Mononuclear cell (primary cell): Measurements from ENCODE around the gene CMTM5. TPM values are rescaled to one million over a fixed set of nuclear protein-coding genes. Genes with fewer than 3 reads are reported as not detected.

Source experiments
- H3K27me3 ChIP-seq: 2 replicates; pipeline ENCODE4 v1.6.0; 2011; ENCODE audit warnings: low read length, control low read depth; ENCODE audit not compliant: insufficient read depth
- H3K4me1 ChIP-seq: 2 replicates; pipeline ENCODE4 v1.5.1; 2011; ENCODE audit warnings: mild to moderate bottlenecking, low read length, control low read depth; ENCODE audit not compliant: insufficient read depth
- H3K4me3 ChIP-seq: 2 replicates; pipeline ENCODE4 v1.5.1; 2011; ENCODE audit warnings: mild to moderate bottlenecking, low read length, moderate library complexity
- H3K9me3 ChIP-seq: 2 replicates; pipeline ENCODE4 v1.5.1; 2011; ENCODE audit warnings: low read depth, mild to moderate bottlenecking, control low read depth, low read length
- total RNA-seq: library from RNA; depleted of rRNA; stranded (reverse); fragments of >200 nt; gene quantifications from one replicate; pipeline ENCODE4 v1.2.3, GENCODE V29; 2012

CMTM5 gene
- 22.0 TPM for total RNA-seq

DNA sequence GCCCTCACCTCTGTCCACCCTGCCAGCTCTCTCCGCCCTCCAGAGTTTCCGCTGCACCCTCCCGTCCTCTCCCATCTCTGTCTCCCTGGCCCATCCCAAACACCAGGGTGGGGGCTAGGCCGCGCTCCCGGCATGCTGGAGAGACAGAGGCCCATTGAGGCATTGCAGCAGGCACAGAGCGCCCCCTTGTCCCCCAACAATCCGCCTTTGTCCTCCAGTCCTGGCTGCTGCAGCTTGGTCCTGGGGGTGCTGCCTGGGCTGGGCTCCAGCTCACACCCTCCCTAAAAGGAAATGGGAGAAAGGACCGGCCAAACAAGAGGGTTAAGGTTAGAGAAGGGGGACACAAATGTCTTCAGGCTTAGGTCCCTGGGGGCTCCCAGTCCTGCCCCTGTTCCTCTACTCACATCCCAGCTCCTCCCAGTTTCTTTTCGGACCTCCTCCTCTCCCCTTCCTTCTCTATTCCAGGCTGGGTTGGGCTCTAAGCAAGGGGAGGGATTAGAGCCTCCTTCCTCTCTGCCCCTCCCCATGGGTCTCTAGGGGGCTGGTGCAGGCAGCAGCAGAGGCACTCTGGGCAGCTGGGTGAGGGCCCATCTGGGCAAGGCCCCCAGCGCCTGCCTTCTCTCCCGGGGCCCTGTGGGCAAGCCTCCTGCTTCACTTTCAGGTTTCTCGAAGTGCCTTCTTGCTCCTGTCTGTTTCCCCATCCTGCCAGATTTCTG, at the start of gene CMTM5:
Gene CMTM5 (plus strand): TSS at position 565 of the 716 bp plus-strand sequence. CDS start 206 bp downstream, outside the sequence.
- no peaks in the 10 kb centered on the region for H3K27me3 ChIP-seq
- H3K4me3 ChIP-seq, result no peak within 1 kb of the TSS
- no peaks in the 10 kb centered on the region for H3K4me1 ChIP-seq
- no peaks in the 10 kb centered on the region for H3K9me3 ChIP-seq

- Histone ChIP-seq H3K4me1 (peaks cover 10% of the 10 kb centered on the region), H3K4me3 (no peak overlapping the region), H3K9me3 (no peaks in the 10 kb centered on the region), H3K27me3 (no peaks in the 10 kb centered on the region)
These were observed 48.7 kb upstream of the CMTM5 start for GRCh38 chr14:23327947-23328744.

DNA sequence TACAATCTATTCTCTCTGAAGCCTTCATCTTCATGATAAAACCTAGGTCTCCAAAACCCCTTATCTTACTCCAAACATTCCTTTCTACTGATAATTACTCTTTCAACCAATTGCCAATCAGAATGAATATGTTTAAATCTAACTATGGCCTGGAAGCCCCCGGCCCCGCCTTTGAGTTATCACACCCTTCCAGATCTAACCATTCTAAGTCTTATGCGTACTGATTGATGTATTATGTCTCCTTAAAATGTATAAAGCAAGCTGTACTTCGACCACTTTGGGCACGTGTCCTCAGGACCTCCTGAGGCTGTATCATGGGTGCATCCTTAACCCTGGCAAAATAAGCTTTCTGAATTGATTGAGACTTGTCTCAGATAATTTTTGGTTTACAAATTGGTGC, 41.2 kb upstream of the CMTM5 start:
- no peak overlapping the region for H3K4me3 ChIP-seq
- peaks cover 10% of the 10 kb centered on the region for H3K9me3 ChIP-seq
- H3K27me3 ChIP-seq, result peaks cover 7% of the 10 kb centered on the region
- no peaks in the 10 kb centered on the region for H3K4me1 ChIP-seq

- Histone ChIP-seq H3K9me3 (peaks cover 10% of the 10 kb centered on the region), H3K4me1 (no peaks in the 10 kb centered on the region), H3K27me3 (peaks cover 11% of the 10 kb centered on the region), H3K4me3 (no peak overlapping the region)
These were observed 37.2 kb upstream of the CMTM5 start for GRCh38 chr14:23339506-23340268.

DNA sequence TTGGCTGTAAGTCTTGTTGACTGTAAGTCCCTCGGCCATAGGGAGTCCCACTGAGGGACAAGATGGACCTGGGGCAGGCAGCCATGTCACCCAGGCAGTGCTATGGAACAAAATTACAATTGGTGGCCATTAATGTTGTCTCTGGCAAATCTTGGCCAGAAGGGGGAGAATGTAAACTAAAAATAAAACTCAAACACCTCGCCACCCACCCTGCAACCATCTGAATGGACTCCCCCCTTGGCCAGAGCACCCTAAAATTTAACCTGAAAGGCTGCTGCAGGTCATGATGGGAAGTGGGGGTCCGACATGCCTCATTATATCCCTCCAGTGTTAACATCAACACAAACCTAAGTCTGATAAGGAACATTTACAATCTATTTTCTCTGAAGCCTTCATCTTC, 32.4 kb upstream of the CMTM5 start:
- Histone ChIP-seq H3K4me3 (no peak overlapping the region), H3K27me3 (peaks cover 6% of the 10 kb centered on the region), H3K4me1 (no peaks in the 10 kb centered on the region), H3K9me3 (peaks cover 6% of the 10 kb centered on the region)

DNA sequence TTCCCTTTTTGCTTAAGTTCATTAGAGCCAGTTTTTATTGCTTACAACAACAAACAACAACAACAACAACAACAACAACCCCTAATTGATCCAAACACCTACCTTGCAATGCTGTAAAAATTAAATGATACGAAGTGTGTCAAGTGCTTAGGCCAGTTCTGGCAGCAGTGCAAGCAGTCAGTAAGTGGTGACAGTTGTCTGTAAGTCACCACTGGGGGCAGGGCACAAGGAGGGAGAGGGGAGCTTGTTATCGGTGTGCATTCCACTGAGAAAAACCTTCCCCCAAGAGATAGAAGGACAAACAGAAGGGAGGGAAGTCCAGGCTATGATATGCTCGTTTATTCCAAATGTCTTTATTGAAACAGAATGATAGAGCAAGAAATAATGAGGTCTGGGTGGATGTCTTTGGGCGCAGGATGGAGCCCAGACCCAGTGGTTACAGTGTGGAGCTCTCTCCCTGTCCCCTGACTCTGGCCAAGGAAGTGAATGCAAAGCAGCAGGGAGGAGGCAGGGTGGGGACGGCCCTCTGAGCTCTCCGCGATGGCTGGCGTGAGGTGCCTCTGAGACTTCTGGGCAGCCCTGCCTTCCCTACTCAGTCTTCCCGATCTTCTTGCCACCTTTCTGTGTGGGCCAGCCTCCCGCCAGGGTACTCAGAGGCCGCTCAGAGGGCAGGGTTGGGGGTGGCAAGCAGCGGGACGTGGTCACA, 30.7 kb upstream of the CMTM5 start:
- H3K4me3 ChIP-seq, result no peak overlapping the region
- no peaks in the 10 kb centered on the region for H3K4me1 ChIP-seq
- H3K27me3 ChIP-seq, result peaks cover 13% of the 10 kb centered on the region
- H3K9me3 ChIP-seq, result no peaks in the 10 kb centered on the region

DNA sequence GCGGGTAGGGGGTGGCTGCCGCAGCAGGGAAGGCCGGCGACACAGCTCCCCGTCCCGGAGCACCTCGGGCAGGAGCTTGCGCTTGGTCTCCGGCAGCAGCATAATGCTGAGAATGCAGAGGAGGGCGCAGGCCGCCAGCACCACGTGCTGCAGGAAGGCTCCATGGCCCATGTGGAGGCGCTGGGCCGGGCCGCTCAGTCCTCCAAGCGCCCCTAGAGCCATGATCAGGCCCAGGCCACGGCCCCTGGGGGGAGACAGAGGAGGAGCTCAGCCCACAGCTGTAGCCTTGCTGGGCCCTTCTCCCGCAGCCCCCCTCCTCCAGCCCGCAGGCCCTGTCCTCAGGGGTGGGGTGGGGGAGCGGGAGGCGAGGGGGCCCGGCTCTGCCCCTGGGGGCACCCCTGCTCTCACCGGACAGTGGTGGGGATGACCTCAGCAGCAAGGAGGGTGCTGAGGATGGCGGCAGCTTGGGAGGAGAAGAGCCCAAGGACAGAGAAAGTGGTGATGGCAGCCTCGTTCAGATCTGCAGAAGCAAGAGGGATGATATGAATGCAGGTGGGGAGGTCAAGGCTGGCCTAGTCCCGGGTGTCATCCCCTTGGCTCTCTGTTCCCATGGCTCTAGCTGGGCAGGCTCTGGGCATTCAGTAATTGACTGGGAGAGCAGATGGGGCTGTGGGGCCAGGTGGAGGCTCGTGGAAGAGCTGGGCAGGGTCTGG, 30.0 kb upstream of the CMTM5 start:
- Histone ChIP-seq H3K4me1 (peaks cover 3% of the 10 kb centered on the region), H3K27me3 (peaks cover 16% of the 10 kb centered on the region), H3K9me3 (no peaks in the 10 kb centered on the region), H3K4me3 (no peak overlapping the region)

DNA sequence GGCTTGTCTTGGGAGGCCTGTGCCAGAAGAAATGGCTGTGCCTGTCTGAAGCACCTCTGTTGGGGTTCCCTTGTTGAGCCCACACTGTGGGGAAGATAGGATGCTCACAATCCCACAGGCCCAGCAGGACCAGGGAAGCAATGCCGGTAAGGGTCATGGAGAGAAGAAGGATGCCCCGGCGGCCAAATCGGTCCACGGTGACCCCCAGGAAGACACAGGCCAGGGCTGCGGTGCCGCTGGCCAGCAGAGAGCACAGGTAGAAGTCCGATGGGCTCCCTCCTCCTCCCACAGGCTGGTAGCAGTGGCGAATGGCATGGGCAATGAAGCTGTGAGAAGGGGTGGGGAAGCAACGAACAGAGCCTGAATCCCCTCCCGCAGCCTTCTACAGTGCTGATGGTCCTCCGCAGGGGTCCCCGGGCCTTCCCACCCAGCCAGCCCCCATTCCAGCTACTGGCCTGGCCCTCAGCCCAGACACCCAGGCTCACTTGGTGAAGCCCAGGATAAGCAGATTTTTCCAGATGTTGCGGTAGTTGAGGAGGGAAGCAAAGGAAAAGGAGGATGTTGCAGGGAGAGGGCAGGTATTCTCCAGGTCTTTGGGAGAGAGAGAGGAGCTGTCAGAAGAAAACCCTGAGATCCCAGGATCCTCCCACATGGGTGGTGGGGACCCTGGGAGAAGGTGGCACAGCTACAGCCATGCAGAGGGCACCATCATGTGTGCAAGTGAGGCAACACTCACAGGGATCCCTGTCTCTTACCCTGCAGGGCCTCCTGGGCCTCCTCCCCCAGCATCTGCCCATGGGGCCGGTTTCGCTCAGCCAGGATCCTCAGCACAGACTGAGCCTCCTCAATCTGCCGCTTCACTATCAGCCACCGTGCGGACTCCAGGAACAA, 29.2 kb upstream of the CMTM5 start:
- Histone ChIP-seq H3K9me3 (no peaks in the 10 kb centered on the region), H3K4me1 (peaks cover 8% of the 10 kb centered on the region), H3K4me3 (no peak overlapping the region)

GRCh38 chr14:23348297-23348655, 28.6 kb upstream of the CMTM5 start:
- no peak overlapping the region for H3K4me3 ChIP-seq
- H3K9me3 ChIP-seq, result no peaks in the 10 kb centered on the region
- peaks cover 28% of the 10 kb centered on the region for H3K27me3 ChIP-seq
- H3K4me1 ChIP-seq, result peaks cover 8% of the 10 kb centered on the region

More for the DNA sequence above, 29.2 kb upstream of the CMTM5 start:
- H3K27me3 ChIP-seq, result peaks cover 22% of the 10 kb centered on the region

GRCh38 chr14:23349156-23349845, 27.5 kb upstream of the CMTM5 start:
- no peak overlapping the region for H3K4me3 ChIP-seq
- H3K9me3 ChIP-seq, result no peaks in the 10 kb centered on the region
- H3K4me1 ChIP-seq, result peaks cover 8% of the 10 kb centered on the region
- peaks cover 38% of the 10 kb centered on the region for H3K27me3 ChIP-seq

GRCh38 chr14:23351681-23352505, 25.0 kb upstream of the CMTM5 start:
- Histone ChIP-seq H3K27me3 (peaks cover 45% of the 10 kb centered on the region), H3K4me3 (peak overlapping the region; percentile 20), H3K4me1 (peaks cover 8% of the 10 kb centered on the region), H3K9me3 (no peaks in the 10 kb centered on the region)
